ENCODE results near the gene MAP2K5. TPM values are rescaled to one million over a fixed set of nuclear protein-coding genes. Genes with fewer than 3 reads are reported as not detected.

Gene MAP2K5
- total RNA-seq, 1 experiment from 2014 or later, result 15.0 TPM

DNA sequence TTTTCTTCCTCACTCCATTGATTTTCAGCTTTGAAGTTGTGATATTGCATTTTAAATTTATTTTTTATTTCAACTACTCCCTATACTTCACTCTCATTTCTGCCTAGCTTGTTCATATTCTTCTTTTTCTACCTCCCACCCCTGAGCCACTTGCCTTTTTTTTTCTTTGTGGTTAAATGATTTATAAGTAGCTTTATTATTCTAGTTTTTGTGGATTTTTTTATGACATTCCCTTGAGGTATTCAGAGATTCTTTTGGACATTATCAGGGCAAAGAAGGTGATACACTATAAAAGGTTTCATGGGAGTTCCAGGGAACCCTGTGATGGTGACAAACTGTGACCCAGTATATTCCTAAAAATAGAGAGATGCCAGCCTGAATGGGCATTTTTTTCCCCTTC is 18.3 kb upstream of the MAP2K5 start:
- H2AFZ ChIP-seq (ENCODE audit: low read length), result no peak overlapping the region
- no peaks in the 10 kb centered on the region; the same call in 1 of the 2 replicates for H3K27me3 ChIP-seq (ENCODE audit: insufficient read depth, low read length)
- no peaks in the 10 kb centered on the region for H3K79me1 ChIP-seq (ENCODE audit: insufficient read depth, low read depth, low read length, poor library complexity, severe bottlenecking)
- Mint-ChIP-seq H3K4me1 (peaks cover 23 to 25% of the 10 kb centered on the region in 2 experiments), H3K27ac (peak overlapping the region in 1 of 3 experiments; percentile 55; a peak in 1 of 7 replicates), H3K4me3 (no peak overlapping the region), H3K27me3 (ENCODE audit: low read depth) (peaks cover 8% of the 10 kb centered on the region), H3K9me3 (no peaks in the 10 kb centered on the region), H3K36me3 (ENCODE audit: insufficient read depth in 1 of 3, low read depth in 3 of 3) (no peaks in the 10 kb centered on the region)
- no peak overlapping the region for H3K9ac ChIP-seq (ENCODE audit: extremely low read depth, insufficient read length, low read length)
- H2BK120ac ChIP-seq (ENCODE audit: low read depth, low read length, poor library complexity, severe bottlenecking), result no peak overlapping the region
- H3K27ac ChIP-seq (ENCODE audit: insufficient read length, low read depth, low read length), result no peak overlapping the region
- H3K4me2 ChIP-seq (ENCODE audit: insufficient read depth, insufficient read length, low read length), result no peak overlapping the region
- H2BK15ac ChIP-seq (ENCODE audit: low read depth, low read length), result no peak overlapping the region
- H3K23me2 ChIP-seq (ENCODE audit: insufficient read length, low read depth, low read length, poor library complexity, severe bottlenecking), result peaks cover 12% of the 10 kb centered on the region
- H4K20me1 ChIP-seq (ENCODE audit: control insufficient read depth, insufficient read depth, insufficient read length), result no peaks in the 10 kb centered on the region
- DNase-seq, result no peak
- no peak overlapping the region for H2BK20ac ChIP-seq (ENCODE audit: low read depth, low read length, poor library complexity, severe bottlenecking)
- H3K23ac ChIP-seq (ENCODE audit: insufficient read length, low read depth, low read length), result no peak overlapping the region
- H4K8ac ChIP-seq (replicated peaks; ENCODE audit: insufficient read length, low read depth, low read length), result no peak overlapping the region
- H3K4ac ChIP-seq (ENCODE audit: low read depth, low read length), result no peak overlapping the region
- H3K56ac ChIP-seq (ENCODE audit: insufficient read length, low read depth, low read length), result no peak overlapping the region
- H3K79me2 ChIP-seq (ENCODE audit: insufficient read depth, low read length), result no peaks in the 10 kb centered on the region
- H3K14ac ChIP-seq (ENCODE audit: insufficient read depth, low read length), result no peak overlapping the region
- H2BK12ac ChIP-seq (ENCODE audit: insufficient read length, low read depth, low read length), result no peak overlapping the region
- H3K18ac ChIP-seq (ENCODE audit: insufficient read length, low read depth, low read length), result no peak overlapping the region
- H4K5ac ChIP-seq (ENCODE audit: insufficient read length, low read depth, low read length), result no peak overlapping the region
- no peak overlapping the region for H3T11ph ChIP-seq (ENCODE audit: low read length)
- H3K9me3 ChIP-seq (ENCODE audit: control insufficient read depth, low read depth, low read length), result no peaks in the 10 kb centered on the region
- no peak overlapping the region for H2AK5ac ChIP-seq (ENCODE audit: insufficient read length, low read length)
- no peak overlapping the region for H4K91ac ChIP-seq (ENCODE audit: insufficient read length, low read depth, low read length)
- TF ChIP-seq, protein P1, sequence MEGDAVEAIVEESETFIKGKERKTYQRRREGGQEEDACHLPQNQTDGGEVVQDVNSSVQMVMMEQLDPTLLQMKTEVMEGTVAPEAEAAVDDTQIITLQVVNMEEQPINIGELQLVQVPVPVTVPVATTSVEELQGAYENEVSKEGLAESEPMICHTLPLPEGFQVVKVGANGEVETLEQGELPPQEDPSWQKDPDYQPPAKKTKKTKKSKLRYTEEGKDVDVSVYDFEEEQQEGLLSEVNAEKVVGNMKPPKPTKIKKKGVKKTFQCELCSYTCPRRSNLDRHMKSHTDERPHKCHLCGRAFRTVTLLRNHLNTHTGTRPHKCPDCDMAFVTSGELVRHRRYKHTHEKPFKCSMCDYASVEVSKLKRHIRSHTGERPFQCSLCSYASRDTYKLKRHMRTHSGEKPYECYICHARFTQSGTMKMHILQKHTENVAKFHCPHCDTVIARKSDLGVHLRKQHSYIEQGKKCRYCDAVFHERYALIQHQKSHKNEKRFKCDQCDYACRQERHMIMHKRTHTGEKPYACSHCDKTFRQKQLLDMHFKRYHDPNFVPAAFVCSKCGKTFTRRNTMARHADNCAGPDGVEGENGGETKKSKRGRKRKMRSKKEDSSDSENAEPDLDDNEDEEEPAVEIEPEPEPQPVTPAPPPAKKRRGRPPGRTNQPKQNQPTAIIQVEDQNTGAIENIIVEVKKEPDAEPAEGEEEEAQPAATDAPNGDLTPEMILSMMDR (conservative IDR thresholded peaks at IDR 0.05), result no peak
- no peaks in the 10 kb centered on the region for H3K4me1 ChIP-seq (ENCODE audit: insufficient read depth, low read length)
- H2BK5ac ChIP-seq (ENCODE audit: insufficient read length, low read length), result no peak overlapping the region
